Measurements from ENCODE around the gene AGPAT1. TPM values are rescaled to one million over a fixed set of nuclear protein-coding genes. Genes with fewer than 3 reads are reported as not detected.

AGPAT1 gene
- total and polyA plus RNA-seq, 2 of the 8 experiments (the other 6 are each of a cell fraction or from before 2014, with no cell fraction given) = 96.0 to 222 TPM

DNA sequence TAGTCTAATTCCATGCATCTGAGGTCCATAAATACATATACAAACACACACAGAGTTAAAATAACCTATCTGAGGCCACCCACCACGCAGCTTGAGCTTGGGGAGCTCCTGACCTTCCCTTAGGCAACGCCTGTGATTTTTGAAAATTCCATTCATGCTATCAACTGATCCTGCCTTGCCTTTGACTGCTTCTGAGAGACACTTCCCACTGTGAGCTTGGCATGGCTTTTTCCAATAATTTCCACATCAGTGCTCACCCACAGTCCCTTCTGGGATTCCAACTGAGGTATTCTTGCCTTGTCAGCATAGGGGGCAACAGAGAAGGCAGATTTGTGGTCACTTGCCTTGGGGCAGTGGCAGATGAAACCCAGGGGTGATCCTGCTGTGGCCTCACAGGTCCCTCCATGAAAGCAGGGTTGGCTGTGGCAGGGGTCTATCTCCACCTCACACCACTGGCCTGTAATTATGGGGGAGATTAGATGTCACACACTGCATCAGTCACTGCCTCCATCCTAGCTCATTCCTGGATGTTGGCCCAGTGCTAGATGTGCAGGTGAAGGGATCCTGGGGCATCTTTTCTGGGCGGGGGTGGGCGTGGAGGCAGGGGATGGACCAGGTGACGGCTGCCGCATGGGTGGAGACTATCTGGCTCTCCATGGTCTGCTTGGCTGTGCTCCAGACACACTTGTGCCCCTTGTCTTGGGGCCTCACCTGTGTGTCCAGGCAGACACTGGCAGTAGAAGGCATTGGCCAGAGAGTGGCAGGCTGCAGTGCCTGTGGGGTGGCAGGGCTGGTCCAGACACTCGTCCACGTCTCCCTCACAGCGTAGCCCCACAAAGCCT lies 27.8 kb upstream of the AGPAT1 start (continued):
- TF ChIP-seq BACH1 (IDR thresholded peaks at IDR 0.05; ENCODE audit: low read length) = no peak
- TF ChIP-seq GTF2F1 (IDR thresholded peaks at IDR 0.05; ENCODE audit: borderline replicate concordance, low read depth, low read length) = no peak
- no peak for TF ChIP-seq RBBP5 (IDR thresholded peaks at IDR 0.05; ENCODE audit: borderline replicate concordance, low read depth, low read length)
- no peak for TF ChIP-seq GABPA (IDR thresholded peaks at IDR 0.05; ENCODE audit: borderline replicate concordance, insufficient read depth, low read length)
